Activated T-helper 17 cell treated with anti-CD3 and anti-CD28 coated beads, Interleukin-2, amount 50 U/mL, for 72 hours (primary cell): Measurements from ENCODE around the gene CCDC7. TPM values are rescaled to one million over a fixed set of nuclear protein-coding genes. Genes with fewer than 3 reads are reported as not detected.
"Not testable (repeated sequence)": the region's sequence is repeated elsewhere in the genome, so short reads cannot be mapped to it uniquely, and the experiment has no call there.

Experiments
- ATAC-seq: fragments of 150-1000 bp; cut with Tn5 transposase; replicated peaks from 2 replicates; pipeline ENCODE4 v1.10.0; 2021; ENCODE audit warnings: mild to moderate bottlenecking, moderate library complexity
- H3K27ac Mint-ChIP-seq: one replicate; pipeline ENCODE4 v1.8.0; 2022; ENCODE audit warnings: mixed read lengths
- H3K27me3 Mint-ChIP-seq: one replicate; pipeline ENCODE4 v1.8.0; 2022; ENCODE audit warnings: mixed read lengths
- H3K36me3 Mint-ChIP-seq: one replicate; pipeline ENCODE4 v1.8.0; 2022; ENCODE audit warnings: low read depth, mild to moderate bottlenecking, mixed read lengths
- H3K4me1 Mint-ChIP-seq: one replicate; pipeline ENCODE4 v1.8.0; 2022; ENCODE audit warnings: mixed read lengths
- H3K4me3 Mint-ChIP-seq: one replicate; pipeline ENCODE4 v1.8.0; 2022; ENCODE audit warnings: mild to moderate bottlenecking, mixed read lengths
- H3K9me3 Mint-ChIP-seq: one replicate; pipeline ENCODE4 v1.8.0; 2022; ENCODE audit warnings: mixed read lengths
- total RNA-seq, 2 donors: library from RNA; stranded (reverse); gene quantifications; one replicate each; pipeline ENCODE4 v1.2.3, GENCODE V29; 2022

Gene CCDC7
- total RNA-seq, 2 donors from 2014 or later: 14.6 to 53.7 TPM

GRCh38 chr10:32917817-32918216 is 471.9 kb downstream of the CCDC7 start:
- not testable (repeated sequence) for H3K27me3 Mint-ChIP-seq, H3K4me3 Mint-ChIP-seq, H3K9me3 Mint-ChIP-seq, H3K27ac Mint-ChIP-seq, ATAC-seq
- Mint-ChIP-seq H3K36me3 (peaks cover 97% of the 10 kb centered on the region), H3K4me1 (peaks cover 11% of the 10 kb centered on the region)

GRCh38 chr10:32922170-32922569 is 476.2 kb downstream of the CCDC7 start:
- peaks cover 95% of the 10 kb centered on the region for H3K36me3 Mint-ChIP-seq
- H3K27ac Mint-ChIP-seq: no peak overlapping the region
- no peaks in the 10 kb centered on the region for H3K27me3 Mint-ChIP-seq
- no peak overlapping the region for H3K4me3 Mint-ChIP-seq
- no peaks in the 10 kb centered on the region for H3K9me3 Mint-ChIP-seq
- H3K4me1 Mint-ChIP-seq: peaks cover 17% of the 10 kb centered on the region
- ATAC-seq: no peak

DNA sequence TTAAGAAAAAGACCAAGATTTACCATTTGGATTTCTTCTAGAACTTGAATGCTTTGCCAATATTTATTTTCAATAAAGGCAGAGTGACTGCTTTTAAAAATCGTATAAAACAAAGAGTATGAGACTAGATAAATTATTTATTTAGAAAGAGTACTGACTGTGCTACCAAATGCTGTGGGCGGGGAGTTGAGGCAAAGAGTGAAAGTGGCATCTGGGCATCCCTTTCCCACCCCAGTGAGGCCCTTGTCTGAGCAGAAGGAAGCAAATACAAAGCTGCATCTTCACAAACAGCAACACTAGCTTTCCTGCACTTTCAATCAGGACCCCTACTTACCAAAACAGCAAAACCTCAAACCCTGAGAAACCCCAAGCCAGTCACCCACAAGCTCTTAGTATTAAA is 477.2 kb downstream of the CCDC7 start:
- H3K27me3 Mint-ChIP-seq: no peaks in the 10 kb centered on the region
- H3K4me1 Mint-ChIP-seq: peaks cover 17% of the 10 kb centered on the region
- H3K36me3 Mint-ChIP-seq: peaks cover 95% of the 10 kb centered on the region
- peak overlapping the region; percentile 6 for H3K4me3 Mint-ChIP-seq
- H3K9me3 Mint-ChIP-seq: no peaks in the 10 kb centered on the region
- no peak for ATAC-seq
- peak overlapping the region; percentile 47 for H3K27ac Mint-ChIP-seq

DNA sequence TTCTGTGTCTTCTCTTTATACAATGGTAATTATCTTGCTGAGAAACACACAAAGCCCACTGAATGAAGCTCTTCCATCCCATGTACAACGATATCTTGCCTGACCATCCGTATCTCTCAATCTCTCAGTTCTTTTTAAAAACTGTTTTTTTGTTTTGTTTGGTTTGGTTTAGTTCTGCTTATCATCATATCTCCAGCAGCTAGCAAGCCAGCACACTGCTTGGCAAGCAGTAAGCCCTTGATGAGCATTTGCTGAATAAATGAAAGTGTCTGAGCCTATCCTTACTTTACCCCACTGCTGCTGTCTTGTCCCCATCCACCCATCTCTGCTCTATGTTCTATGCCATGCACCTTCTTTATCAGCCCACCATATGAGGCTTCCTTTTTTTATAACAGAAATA is 477.9 kb downstream of the CCDC7 start:
- Mint-ChIP-seq H3K27me3 (no peaks in the 10 kb centered on the region), H3K4me1 (peaks cover 20% of the 10 kb centered on the region), H3K9me3 (no peaks in the 10 kb centered on the region), H3K27ac (peak overlapping the region; percentile 47), H3K36me3 (peaks cover 95% of the 10 kb centered on the region), H3K4me3 (peak overlapping the region; percentile 6)
- ATAC-seq: no peak

Other genes starting within 250 kb of the CCDC7 start
- 10 to 100 TPM; 36.3 to 40.4 TPM for gene EPC1, start 99.0 kb upstream of the CCDC7 start, total RNA-seq